ENCODE data around the gene SLC27A3. TPM values are rescaled to one million over a fixed set of nuclear protein-coding genes. Genes with fewer than 3 reads are reported as not detected.

The SLC27A3 gene
- total and polyA plus RNA-seq, 2 of the 8 experiments (the other 6 are each of a cell fraction or from before 2014, with no cell fraction given) = 39.1 to 40.1 TPM

DNA sequence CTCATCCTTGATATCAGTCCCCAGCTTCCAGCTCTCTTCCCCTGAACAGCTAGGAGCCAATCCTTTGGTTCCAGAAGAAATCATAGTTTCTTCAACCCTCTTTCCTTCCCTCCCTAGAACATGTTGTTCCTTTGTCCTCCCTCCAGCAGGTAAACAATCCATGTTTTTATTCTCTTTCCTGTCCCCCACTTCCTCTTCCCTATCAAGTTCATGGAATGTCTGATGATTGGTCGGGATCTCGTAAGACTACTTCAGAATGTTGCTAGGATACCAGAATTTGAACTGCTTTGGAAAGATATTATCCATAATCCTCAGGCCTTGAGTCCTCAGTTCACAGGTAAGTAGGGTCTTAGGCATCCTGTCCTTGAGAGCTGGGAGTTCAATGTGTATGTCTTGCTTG lies 23.1 kb upstream of the SLC27A3 start (continued):
- TF ChIP-seq KDM1A (IDR thresholded peaks at IDR 0.05; ENCODE audit: borderline replicate concordance, low read length) (no peak), CBX8 (IDR thresholded peaks at IDR 0.05; ENCODE audit: borderline replicate concordance, low read depth, low read length) (no peak), ASH2L (IDR thresholded peaks at IDR 0.05; ENCODE audit: low read length) (no peak)

Data from H1 (cell line).